CD4-positive, alpha-beta T cell treated with Interleukin-1 beta for 1 hour (primary cell): Measurements from ENCODE around the gene BRME1.
"Not testable (repeated sequence)": the region's sequence is repeated elsewhere in the genome, so short reads cannot be mapped to it uniquely, and the experiment has no call there.

Experiments
- DNase-seq, 2 donors: peaks; one replicate each; pipeline ENCODE4 v3.0.0-alpha.2; 2020 to 2022

The BRME1 gene

GRCh38 chr19:13864667-13865570 is 41.0 kb downstream of the BRME1 start:
- DNase-seq: no peak

GRCh38 chr19:13864046-13864666 is 41.8 kb downstream of the BRME1 start:
- DNase-seq: no peak

GRCh38 chr19:13861714-13862531 is 44.0 kb downstream of the BRME1 start:
- DNase-seq: peak; percentile 91 to 93

GRCh38 chr19:13861392-13861713 is 44.6 kb downstream of the BRME1 start:
- DNase-seq: no peak

GRCh38 chr19:13860679-13861391 is 45.1 kb downstream of the BRME1 start:
- no peak for DNase-seq

GRCh38 chr19:13859361-13859880 is 46.5 kb downstream of the BRME1 start:
- no peak for DNase-seq

GRCh38 chr19:13856497-13856896 is 49.4 kb downstream of the BRME1 start:
- DNase-seq: no peak

GRCh38 chr19:13852171-13852707 is 53.7 kb downstream of the BRME1 start:
- not testable (repeated sequence) for DNase-seq

GRCh38 chr19:13851734-13852114 is 54.2 kb downstream of the BRME1 start:
- not testable (repeated sequence) for DNase-seq

GRCh38 chr19:13850910-13851733 is 54.8 kb downstream of the BRME1 start:
- peak; percentile 62 to 83 for DNase-seq

GRCh38 chr19:13849991-13850909 is 55.7 kb downstream of the BRME1 start:
- DNase-seq: peak; percentile 83 to 87

GRCh38 chr19:13848798-13849676 is 56.9 kb downstream of the BRME1 start:
- peak in 1 of 2 donors; percentile 16 for DNase-seq

GRCh38 chr19:13848340-13848677 is 57.6 kb downstream of the BRME1 start:
- DNase-seq: no peak

- DNase-seq: peak; percentile 90 to 91
Observed at GRCh38 chr19:13847407-13848339, 58.2 kb downstream of the BRME1 start.

GRCh38 chr19:13846557-13847406 is 59.1 kb downstream of the BRME1 start:
- DNase-seq: peak; percentile 100

- peak; percentile 47 to 54 for DNase-seq
Observed at GRCh38 chr19:13844130-13844631, 61.7 kb downstream of the BRME1 start.
